Erythroblast (primary cell): Measurements from ENCODE around the gene SMARCB1.

Experiments
- GATA1 ChIP-seq: IDR thresholded peaks from 2 replicates; pipeline ENCODE4 v1.6.1; 2011; ENCODE audit warnings: low read depth, mild to moderate bottlenecking, control low read depth, low read length, moderate library complexity
- POLR2A ChIP-seq: IDR thresholded peaks from 2 replicates; pipeline ENCODE4 v1.6.1; 2011; ENCODE audit warnings: mild to moderate bottlenecking, low read length

- TF ChIP-seq POLR2A (no peak), GATA1 (no peak)
Observed at GRCh38 chr22:23791738-23792645, 5.2 kb downstream of the SMARCB1 start.
